GM21515 (cell line): ENCODE results near the gene TIMM8B.
"Not testable (repeated sequence)": the region's sequence is repeated elsewhere in the genome, so short reads cannot be mapped to it uniquely, and the experiment has no call there.

Experiments
- ATAC-seq: cut with Tn5 transposase; IDR thresholded peaks from one replicate; pipeline ENCODE4 v1.9.1; 2021; ENCODE audit not compliant: unreplicated experiment

TIMM8B gene

GRCh38 chr11:112086422-112087191, at the start of gene TIMM8B, which contains the start of gene SDHD:
Gene TIMM8B, minus strand, starts transcription at chr11:112086756. Its CDS starts 33 bp downstream, at chr11:112086723.
Gene SDHD, plus strand, starts transcription at chr11:112086873. Its CDS starts 35 bp downstream, at chr11:112086908.
- ATAC-seq, result peak; percentile 89

- no peak for ATAC-seq
Measured at GRCh38 chr11:112134473-112134872, 47.9 kb upstream of the TIMM8B start.

GRCh38 chr11:112132737-112133136, 46.2 kb upstream of the TIMM8B start:
- no peak for ATAC-seq

- ATAC-seq, result no peak
Measured at GRCh38 chr11:112129656-112130055, 43.1 kb upstream of the TIMM8B start.

- no peak for ATAC-seq
Measured at GRCh38 chr11:112128483-112129121, 42.0 kb upstream of the TIMM8B start.

- ATAC-seq, result no peak
Measured at GRCh38 chr11:112127056-112127455, 40.5 kb upstream of the TIMM8B start.

- ATAC-seq, result no peak
Measured at GRCh38 chr11:112123129-112123528, 36.6 kb upstream of the TIMM8B start.

GRCh38 chr11:112121981-112122615, 35.5 kb upstream of the TIMM8B start:
- ATAC-seq, result no peak

- no peak for ATAC-seq
Measured at GRCh38 chr11:112118176-112118575, 31.6 kb upstream of the TIMM8B start.

- ATAC-seq, result no peak
Measured at GRCh38 chr11:112115386-112115785, 28.8 kb upstream of the TIMM8B start.

- no peak for ATAC-seq
Measured at GRCh38 chr11:112114460-112114859, 27.9 kb upstream of the TIMM8B start.

GRCh38 chr11:112113539-112114457, 27.2 kb upstream of the TIMM8B start:
- ATAC-seq, result no peak

- no peak for ATAC-seq
Measured at GRCh38 chr11:112106070-112106469, 19.5 kb upstream of the TIMM8B start.

- no peak for ATAC-seq
Measured at GRCh38 chr11:112103446-112103845, 16.9 kb upstream of the TIMM8B start.

- ATAC-seq, result no peak
Measured at GRCh38 chr11:112100462-112100861, 13.9 kb upstream of the TIMM8B start.

- ATAC-seq, result no peak
Measured at GRCh38 chr11:112097734-112098528, 11.4 kb upstream of the TIMM8B start.

GRCh38 chr11:112096194-112096593, 9.6 kb upstream of the TIMM8B start:
- no peak for ATAC-seq

GRCh38 chr11:112095302-112095701, 8.7 kb upstream of the TIMM8B start:
- ATAC-seq, result not testable (repeated sequence)

GRCh38 chr11:112087212-112087611, 656 bp upstream of the TIMM8B start:
- ATAC-seq, result no peak

GRCh38 chr11:112085822-112086421, 634 bp downstream of the TIMM8B start:
- ATAC-seq, result peak; percentile 31
